GM21737 (cell line): ENCODE data around the gene ZBTB20.

Experiments
- ATAC-seq: cut with Tn5 transposase; IDR thresholded peaks from one replicate; pipeline ENCODE4 v1.9.1; 2021; ENCODE audit warnings: mild to moderate bottlenecking, moderate library complexity; ENCODE audit not compliant: unreplicated experiment

Gene ZBTB20

DNA sequence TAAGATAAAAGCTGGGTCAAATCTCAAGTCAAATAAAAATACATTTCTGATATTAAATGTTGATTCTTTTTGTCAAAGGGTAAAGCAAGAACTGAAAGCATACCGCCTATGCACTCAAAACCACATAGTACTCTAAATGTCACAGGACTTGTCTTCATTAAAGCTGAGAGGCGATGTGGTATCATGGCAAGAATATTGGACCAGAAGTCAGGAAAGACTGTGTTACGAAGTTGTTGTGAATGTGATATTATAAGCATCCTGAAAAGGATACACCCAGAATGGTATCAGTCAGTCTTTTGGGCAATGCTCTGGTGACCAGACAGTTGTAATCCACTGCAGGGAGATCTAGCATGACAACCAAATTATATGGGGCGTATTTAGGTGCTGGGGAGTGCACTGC lies 819.4 kb downstream of the ZBTB20 start:
- ATAC-seq: no peak

DNA sequence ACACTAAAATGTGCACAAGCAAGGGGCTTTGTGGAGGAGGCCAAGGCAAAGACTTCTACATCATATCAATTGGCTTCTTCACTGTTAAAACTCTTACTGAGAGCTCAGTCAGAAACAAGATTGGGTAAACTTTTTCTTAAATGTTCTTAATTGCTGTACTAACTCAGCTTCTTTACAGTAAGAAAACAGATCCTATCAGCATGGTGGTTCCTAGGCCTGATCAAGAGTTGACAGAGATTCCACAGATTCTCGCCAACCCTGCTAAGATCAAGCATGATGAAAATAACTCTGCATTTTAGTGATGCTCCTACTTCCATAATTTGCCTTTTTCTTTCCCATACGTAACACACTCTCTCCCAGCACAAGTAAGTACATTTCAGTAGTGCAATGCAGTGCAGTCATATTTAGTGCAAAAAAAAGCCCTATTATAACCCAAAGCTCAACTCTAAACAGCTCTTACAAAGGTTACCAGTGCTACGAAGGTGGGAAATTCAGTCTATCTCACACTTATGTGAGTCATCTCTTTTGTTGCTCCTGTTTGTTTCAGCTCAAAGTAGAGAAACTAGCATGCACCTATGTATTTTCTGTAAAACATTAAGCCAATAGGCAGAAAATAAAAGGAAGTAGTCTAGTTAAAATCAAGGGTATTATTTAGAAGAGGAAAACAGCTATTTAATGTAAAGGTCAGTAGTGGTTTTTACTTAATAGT lies 823.4 kb downstream of the ZBTB20 start:
- no peak for ATAC-seq

DNA sequence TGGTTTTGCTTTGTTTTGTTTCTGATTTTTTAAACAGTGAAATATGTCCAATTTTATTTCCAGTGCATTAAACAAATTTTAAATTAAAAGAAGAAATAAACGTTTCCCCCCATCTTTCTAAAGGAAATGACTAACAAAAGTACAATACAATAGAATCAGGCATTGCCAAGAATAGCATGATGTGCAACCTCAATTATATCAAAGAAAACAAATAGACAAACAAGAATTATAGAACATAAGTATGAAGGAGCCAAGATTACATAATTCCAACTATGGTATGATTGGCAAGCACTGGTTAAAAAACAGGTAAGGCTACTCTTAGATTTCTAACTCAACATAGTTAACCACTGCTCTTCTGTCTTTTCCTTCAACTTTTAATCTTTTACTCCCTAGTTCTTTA lies 826.8 kb downstream of the ZBTB20 start:
- no peak for ATAC-seq

DNA sequence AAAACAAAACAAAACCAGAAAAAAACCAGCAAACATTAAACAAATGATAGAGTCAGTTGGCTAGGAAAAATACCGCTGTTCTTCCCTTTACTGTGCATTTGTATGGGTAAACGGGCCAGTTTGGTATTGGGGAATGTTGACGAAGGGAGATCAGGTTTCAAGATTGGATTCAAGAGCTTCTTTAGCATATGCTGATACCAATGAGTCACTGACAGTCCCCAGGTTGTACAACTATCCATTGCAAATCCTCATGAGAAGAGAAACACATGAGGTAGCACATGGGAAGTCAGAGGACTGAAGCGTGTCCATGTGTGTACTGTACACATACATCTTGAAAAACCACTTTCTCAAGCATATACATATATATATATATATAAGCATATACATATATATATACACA lies 827.6 kb downstream of the ZBTB20 start:
- ATAC-seq: no peak

DNA sequence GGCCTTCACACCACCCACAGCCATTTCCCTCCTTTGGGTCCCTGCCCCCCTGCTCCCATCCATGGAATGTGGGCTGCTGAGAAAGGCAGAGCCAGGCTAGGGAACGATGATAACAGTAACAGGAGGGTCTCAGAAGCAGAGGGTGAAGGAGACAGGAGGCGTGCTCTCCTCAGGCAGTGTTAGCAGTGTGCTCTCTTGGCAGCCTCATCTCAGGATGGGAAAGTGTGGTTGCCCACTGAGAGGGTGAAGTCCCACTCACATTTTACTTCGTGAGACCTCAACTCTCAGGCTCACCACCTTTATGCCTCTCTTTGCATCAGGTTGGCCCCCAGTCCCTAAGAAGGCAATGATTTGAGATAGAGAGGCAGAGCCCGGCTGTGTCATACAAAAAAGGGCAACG lies 828.8 kb downstream of the ZBTB20 start:
- no peak for ATAC-seq

- no peak for ATAC-seq
These were observed 832.8 kb downstream of the ZBTB20 start for GRCh38 chr3:114314282-114314681.

- ATAC-seq: no peak
These were observed 833.7 kb downstream of the ZBTB20 start for GRCh38 chr3:114313426-114313825.

DNA sequence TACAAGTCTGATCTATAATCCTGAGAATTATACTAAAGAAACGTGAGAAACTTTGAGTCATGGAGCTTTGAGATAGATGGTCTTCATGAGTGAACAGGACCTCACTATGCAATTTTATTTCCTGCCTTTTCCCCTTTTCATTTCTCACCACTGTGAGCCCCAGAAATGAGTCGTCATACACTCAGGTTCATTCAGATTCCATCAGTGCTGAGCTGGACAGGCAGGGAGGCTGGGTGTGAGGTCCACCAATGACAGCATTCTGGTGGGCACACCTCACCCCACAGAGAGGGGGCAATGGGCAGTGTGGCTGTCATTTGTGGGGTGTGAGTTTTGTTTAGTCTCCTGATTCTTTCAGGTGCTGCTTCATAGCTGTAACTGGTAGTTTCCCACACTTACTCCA lies 836.4 kb downstream of the ZBTB20 start:
- ATAC-seq: no peak

DNA sequence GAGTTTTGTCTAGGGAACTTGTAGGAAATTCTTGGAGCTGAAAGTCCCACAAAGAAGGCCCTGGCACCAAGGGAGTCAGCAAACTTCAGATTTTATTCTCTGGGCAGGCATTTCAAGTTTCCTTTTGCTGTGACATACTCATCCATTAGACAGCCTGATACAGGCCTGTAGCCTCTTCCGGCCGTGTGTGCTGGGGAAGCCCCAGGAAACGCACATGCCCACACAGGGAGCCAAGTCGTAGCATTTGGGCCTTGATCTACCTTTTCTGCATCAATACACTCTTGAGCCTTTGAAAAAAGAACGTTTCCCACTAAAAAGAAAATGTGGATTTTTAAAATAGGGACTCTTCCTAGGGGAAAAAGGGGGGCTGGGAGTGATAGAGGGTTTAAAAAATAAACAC lies 838.3 kb downstream of the ZBTB20 start:
- peak; percentile 88 for ATAC-seq

DNA sequence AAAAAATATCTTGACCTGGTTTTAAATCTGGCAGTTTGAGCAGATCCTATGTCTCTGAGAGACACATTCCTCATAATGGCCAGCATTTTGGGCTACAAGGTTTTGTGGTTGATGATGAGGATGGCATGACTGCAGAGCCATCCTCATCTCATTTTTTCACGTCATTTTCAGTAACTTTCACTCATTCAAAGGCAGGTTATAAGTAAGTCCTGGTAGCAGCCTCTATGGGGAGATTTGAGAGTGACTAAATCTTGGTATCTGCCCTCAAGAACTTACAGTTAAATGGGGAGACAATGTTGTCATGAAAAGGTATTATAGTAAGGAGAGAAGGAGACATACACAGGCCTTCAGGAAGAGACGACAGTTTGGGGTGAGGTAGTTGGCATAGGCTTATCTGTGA lies 838.7 kb downstream of the ZBTB20 start:
- peak; percentile 22 for ATAC-seq

- no peak for ATAC-seq
These were observed 839.3 kb downstream of the ZBTB20 start for GRCh38 chr3:114307832-114308231.

DNA sequence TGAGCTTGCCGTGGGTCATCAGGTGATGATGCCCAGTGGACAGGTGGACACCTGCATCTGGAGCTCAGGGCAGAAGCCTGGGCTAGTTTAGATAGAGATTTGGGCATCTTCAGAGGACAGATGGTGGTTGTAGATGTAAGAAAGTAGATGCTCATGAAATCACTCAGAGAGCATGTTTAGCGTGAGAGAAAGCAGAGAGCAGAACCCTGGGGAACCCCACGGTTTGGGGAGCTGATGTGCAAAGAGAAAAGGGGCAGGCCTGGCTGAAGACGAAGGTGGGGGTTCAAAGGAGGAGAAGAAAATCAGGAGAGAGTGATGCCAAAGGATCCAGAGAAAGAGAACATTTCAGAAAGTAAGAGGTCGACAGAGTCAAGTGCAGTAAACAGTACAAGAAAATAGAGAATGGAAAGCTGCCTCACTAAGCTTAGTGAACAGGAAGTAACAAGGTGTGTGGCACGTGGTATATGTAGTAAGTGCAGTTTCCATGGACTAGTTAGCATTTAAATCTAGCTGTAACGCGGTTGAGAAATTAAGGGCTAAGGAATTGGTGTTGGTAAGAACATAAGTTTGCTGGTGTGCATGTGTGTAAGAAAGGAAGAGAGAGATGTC lies 839.8 kb downstream of the ZBTB20 start:
- ATAC-seq: peak; percentile 43

DNA sequence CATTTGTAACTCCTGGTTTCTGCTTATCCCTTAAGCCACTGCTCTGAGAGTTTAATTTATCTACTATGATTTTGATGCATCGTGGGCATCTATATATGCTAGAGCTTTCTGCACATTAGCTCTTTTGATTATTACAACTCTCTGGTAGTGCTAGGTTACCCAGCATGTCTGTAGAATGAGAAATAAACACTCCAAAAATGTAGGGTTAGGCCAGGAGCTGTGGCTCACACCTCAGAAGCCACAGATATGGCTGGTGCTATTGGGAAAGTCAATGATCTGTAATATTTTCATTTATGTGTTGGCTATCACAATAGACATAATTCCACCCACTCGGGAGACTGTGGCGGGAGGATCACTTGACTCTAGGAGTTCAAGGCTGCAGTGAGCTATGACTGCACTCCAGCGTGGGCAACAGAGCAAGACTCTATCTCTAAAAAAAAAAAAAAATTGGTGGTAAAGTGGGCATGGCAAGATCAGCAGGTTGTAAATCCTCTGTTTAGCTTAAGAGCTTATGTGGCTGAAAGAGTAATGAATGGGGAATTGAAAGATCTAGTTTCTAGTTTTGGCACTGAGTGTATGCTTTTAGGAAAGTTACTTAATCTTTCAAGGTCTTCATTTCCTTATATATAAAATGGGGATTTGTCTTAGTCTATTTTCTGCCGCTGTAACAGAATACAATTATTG lies 847.0 kb downstream of the ZBTB20 start:
- no peak for ATAC-seq

DNA sequence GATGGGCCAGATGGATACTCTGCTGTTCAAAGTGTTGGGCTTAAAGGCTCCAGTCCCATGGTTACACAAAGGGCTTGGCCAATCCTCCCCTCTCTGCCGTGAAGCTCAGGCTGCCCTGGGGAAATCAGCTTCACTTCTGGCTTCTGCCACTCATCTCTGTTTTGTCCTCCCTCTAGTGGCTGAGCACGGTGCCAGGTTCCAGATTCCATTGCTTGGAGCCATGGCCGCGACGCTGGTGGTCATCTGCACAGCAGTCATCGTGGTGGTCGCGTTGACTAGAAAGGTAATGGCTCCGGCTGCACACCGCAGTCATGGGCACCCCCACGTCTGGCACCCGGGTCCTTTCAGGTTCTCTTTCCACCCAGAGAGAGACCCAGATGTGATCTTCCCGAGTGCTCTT lies 847.7 kb downstream of the ZBTB20 start:
- no peak for ATAC-seq

- no peak for ATAC-seq
These were observed 851.1 kb downstream of the ZBTB20 start for GRCh38 chr3:114295946-114296345.

DNA sequence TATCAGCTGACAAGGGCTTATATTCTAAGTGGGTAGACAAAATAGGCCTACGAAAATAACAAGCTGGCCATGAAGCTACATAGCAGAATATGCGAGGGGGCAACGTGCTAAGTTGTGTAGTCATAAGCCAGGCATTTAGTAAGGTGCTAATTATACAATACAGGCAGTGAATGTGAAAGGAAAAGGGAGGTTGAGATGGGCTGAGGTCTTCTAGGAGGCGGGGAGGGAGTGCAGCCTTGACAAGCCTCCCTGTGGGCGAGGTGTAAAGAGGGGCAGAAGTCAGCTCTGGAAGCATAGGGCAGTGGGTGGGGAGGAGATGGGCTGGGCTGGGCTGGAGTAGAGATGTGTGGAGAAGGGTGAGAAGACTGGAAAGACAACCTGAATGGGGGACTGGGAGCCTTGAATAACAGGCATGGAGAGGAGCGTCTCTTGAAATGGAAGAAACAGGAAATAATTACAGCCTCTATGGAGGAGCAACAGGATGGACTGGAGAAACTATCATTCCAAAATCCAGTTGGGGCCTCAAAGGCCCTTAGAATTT lies 852.1 kb downstream of the ZBTB20 start:
- ATAC-seq: no peak

DNA sequence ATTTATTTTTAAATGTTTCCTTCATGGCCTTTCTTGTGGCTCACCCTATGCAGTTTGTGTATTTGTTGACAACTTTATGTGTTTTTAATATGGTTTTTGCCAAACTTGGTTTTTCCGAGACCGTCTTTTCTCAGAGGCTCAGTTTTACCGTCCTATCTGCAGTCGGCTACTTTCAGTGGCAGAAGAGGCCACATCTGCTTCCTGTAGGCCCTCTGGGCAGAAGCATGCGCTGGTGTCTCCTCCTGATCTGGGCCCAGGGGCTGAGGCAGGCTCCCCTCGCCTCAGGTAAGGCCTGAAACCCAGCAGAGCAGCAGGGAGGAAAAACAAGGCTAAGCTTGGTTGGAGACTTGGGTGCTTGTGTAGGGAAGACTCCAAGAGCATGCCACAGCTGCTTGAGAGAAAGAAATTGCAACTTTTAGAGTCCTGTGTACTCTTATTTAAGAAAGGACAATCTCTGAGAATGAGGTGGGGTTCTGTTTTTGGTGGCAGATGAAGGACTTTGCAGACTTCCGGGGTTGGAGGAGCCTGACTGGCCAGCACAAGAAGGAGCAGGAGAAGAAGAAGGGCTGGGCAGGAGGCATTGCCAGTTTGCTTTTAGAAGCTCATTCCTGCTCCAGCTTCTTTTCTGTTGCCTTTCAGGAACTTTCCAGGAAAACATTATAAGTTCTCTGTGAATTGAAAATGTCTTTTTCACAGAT lies 853.1 kb downstream of the ZBTB20 start, which contains the start of gene TIGIT:
Gene TIGIT (plus strand): TSS at position 191 of the 698 bp plus-strand sequence. CDS start 34 bp downstream, at position 225.
- no peak for ATAC-seq

DNA sequence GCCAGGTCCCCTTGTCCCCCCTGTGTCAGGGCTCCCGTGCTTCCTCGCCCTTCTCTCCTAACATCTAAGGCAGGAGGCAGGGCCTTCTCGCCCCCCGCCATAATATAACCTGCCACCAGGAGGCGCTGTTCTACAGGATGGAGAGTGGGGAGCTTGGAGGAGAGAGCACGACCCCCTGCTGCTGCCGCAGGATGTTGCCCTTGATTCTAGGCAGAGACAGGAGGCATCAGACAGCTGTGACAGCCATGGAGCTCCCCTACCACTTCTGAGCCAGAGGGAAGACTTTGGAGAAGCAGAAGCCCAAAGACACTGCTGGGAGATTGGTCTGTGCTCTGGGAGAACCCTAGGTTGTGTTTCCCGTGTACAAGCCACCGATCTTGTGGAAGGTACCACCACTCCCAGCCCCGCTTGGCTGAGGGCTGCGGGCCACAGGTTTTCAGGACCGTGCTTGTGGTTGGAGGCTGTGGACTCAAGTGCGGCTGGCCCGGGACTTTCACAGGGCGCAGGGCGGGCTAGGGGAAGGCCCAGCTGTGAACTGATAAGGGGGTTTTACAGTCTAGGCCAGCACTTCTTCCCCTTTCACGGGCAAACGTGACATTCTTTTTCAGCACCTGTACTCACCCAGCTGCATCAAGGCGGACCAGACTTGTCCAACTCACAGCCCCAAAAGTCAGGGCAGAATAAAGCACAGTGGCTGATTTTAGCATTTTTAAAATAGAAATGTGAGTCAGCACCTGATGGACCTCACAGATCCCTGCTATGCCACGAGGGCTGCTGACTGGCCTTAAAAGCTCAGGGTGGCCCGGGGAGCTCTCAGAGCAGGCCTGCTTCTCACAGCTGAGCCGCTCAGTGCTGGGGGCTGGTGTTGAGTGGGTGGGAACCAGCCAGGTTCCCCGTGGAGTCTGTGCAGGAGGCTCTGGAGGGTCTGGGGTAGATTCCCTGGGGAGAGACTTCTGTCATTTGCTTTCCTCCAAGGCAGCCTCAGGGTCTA lies 855.9 kb downstream of the ZBTB20 start:
- peak; percentile 74 for ATAC-seq

DNA sequence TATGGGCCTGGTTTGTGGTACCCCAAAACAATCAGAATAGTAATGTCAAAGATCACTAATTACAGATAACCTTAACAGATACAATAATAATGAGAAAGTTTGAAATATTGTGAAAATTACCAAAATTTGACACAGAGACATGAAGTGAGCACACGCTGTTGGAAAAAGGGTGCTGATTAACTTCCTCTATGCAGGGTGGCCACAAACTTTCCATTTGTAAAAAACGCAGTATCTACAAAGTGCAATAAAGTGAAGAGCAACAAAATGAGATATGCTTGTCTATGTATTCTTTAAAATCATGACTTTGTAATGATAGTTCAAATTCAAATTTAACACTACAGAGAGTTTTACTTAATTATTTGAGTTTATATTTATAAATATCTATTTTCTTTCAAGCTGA lies 860.8 kb downstream of the ZBTB20 start:
- no peak for ATAC-seq

GRCh38 chr3:114285648-114286230 lies 861.3 kb downstream of the ZBTB20 start:
- no peak for ATAC-seq
